ENCODE results near the gene ZAP70. TPM values are rescaled to one million over a fixed set of nuclear protein-coding genes. Genes with fewer than 3 reads are reported as not detected.

ZAP70 gene
- total and polyA plus RNA-seq, 4 donors, result 5.1 to 8.3 (median 5.5) TPM

- ATAC-seq (ENCODE audit: insufficient read depth, low FRiP score) (no peak), DNase-seq (no peak)
- 81 to 91% methylated on average over 13 of the region's 13 CpGs for WGBS, 2 donors
- TF ChIP-seq CTCF (IDR thresholded peaks at IDR 0.05; ENCODE audit: control extremely low read depth, extremely low read depth), result no peak
- Histone ChIP-seq H3K27ac (ENCODE audit: low read depth in 1 of 2, low read length in 1 of 2) (no peak overlapping the region), H3K27me3 (ENCODE audit: control insufficient read depth in 3 of 3, insufficient read depth in 3 of 3, low read length in 2 of 3) (no peaks in the 10 kb centered on the region), H3K9me3 (ENCODE audit: control insufficient read depth in 4 of 4, insufficient read depth in 3 of 4, low read length in 3 of 4) (no peaks in the 10 kb centered on the region), H3K36me3 (ENCODE audit: control insufficient read depth in 4 of 4, insufficient read depth in 4 of 4, low read length in 4 of 4) (no peaks in the 10 kb centered on the region), H3K4me3 (no peak overlapping the region), H3K4me1 (ENCODE audit: control insufficient read depth in 5 of 5, insufficient read depth in 5 of 5, low read length in 5 of 5) (no peaks in the 10 kb centered on the region), H3K9ac (ENCODE audit: insufficient read depth in 1 of 2, low read length in 2 of 2) (no peak overlapping the region)
Observed at GRCh38 chr2:97701186-97701585, 12.2 kb upstream of the ZAP70 start.

DNA sequence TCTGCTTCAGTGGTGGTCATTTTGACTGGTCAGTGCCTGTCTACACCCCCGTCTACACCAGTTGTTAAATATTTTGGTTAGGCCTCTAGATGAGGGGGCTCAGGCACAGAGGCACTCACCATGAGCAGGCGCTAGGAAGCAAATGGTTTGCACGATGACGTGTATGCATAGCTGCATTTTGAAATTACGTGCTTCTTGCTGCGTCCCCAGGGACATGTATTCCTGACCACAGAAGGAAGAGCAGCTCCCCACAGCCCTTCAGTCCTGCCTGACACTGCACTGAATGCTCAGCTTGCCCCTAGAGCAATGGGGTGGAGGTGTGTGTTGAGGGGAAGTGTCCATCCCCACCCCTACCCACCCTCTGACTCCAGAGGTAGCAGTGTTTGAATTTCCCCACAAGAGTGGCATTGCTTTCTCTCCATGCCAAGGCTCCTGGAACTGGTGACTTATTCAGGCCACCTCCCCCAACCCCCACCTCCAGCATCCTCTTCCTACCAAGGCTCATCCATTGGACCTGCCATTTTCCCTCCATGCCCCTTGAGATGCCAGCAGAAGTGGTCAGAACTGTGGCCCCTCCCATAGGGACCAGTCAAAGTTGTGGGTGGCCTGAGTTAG, 11.4 kb upstream of the ZAP70 start:
- DNase-seq, result no peak
- H3K27me3 ChIP-seq (ENCODE audit: control insufficient read depth in 3 of 3, insufficient read depth in 3 of 3, low read length in 2 of 3), result no peaks in the 10 kb centered on the region
- no peaks in the 10 kb centered on the region for H3K9me3 ChIP-seq (ENCODE audit: control insufficient read depth in 4 of 4, insufficient read depth in 3 of 4, low read length in 3 of 4)
- no peak overlapping the region for H3K9ac ChIP-seq (ENCODE audit: insufficient read depth in 1 of 2, low read length in 2 of 2)
- WGBS, 2 donors, result 86 to 88% methylated on average over 6 of the region's 6 CpGs
- no peak overlapping the region for H3K4me3 ChIP-seq
- H3K4me1 ChIP-seq (ENCODE audit: control insufficient read depth in 5 of 5, insufficient read depth in 5 of 5, low read length in 5 of 5), result no peaks in the 10 kb centered on the region
- H3K27ac ChIP-seq (ENCODE audit: low read depth in 1 of 2, low read length in 1 of 2), result no peak overlapping the region
- ATAC-seq (ENCODE audit: insufficient read depth, low FRiP score), result no peak
- TF ChIP-seq CTCF (IDR thresholded peaks at IDR 0.05; ENCODE audit: control extremely low read depth, extremely low read depth), result no peak
- no peaks in the 10 kb centered on the region for H3K36me3 ChIP-seq (ENCODE audit: control insufficient read depth in 4 of 4, insufficient read depth in 4 of 4, low read length in 4 of 4)

GRCh38 chr2:97702731-97703470, 10.5 kb upstream of the ZAP70 start:
- 90 to 94% methylated on average over 19 of the region's 19 CpGs for WGBS, 2 donors
- ATAC-seq (ENCODE audit: insufficient read depth, low FRiP score), result no peak

More at GRCh38 chr2:97702731-97703470, 10.5 kb upstream of the ZAP70 start:
- DNase-seq, result no peak
- H3K9ac ChIP-seq (ENCODE audit: insufficient read depth in 1 of 2, low read length in 2 of 2), result no peak overlapping the region
- H3K4me1 ChIP-seq (ENCODE audit: control insufficient read depth in 5 of 5, insufficient read depth in 5 of 5, low read length in 5 of 5), result no peaks in the 10 kb centered on the region
- H3K9me3 ChIP-seq (ENCODE audit: control insufficient read depth in 4 of 4, insufficient read depth in 3 of 4, low read length in 3 of 4), result no peaks in the 10 kb centered on the region
- no peak overlapping the region for H3K27ac ChIP-seq (ENCODE audit: low read depth in 1 of 2, low read length in 1 of 2)
- H3K4me3 ChIP-seq, result no peak overlapping the region
- no peaks in the 10 kb centered on the region for H3K27me3 ChIP-seq (ENCODE audit: control insufficient read depth in 3 of 3, insufficient read depth in 3 of 3, low read length in 2 of 3)
- no peak for TF ChIP-seq CTCF (IDR thresholded peaks at IDR 0.05; ENCODE audit: control extremely low read depth, extremely low read depth)
- H3K36me3 ChIP-seq (ENCODE audit: control insufficient read depth in 4 of 4, insufficient read depth in 4 of 4, low read length in 4 of 4), result no peaks in the 10 kb centered on the region
